CD4-positive, alpha-beta T cell treated with Interleukin-6 at 100 ng/mL for 8 hours (primary cell): ENCODE data around the gene KRTAP10-9.

ENCODE experiments used
- DNase-seq: peaks from one replicate; pipeline ENCODE4 v3.0.0-alpha.2; 2020; ENCODE audit warnings: mixed read lengths, low spot score

KRTAP10-9 gene

DNA sequence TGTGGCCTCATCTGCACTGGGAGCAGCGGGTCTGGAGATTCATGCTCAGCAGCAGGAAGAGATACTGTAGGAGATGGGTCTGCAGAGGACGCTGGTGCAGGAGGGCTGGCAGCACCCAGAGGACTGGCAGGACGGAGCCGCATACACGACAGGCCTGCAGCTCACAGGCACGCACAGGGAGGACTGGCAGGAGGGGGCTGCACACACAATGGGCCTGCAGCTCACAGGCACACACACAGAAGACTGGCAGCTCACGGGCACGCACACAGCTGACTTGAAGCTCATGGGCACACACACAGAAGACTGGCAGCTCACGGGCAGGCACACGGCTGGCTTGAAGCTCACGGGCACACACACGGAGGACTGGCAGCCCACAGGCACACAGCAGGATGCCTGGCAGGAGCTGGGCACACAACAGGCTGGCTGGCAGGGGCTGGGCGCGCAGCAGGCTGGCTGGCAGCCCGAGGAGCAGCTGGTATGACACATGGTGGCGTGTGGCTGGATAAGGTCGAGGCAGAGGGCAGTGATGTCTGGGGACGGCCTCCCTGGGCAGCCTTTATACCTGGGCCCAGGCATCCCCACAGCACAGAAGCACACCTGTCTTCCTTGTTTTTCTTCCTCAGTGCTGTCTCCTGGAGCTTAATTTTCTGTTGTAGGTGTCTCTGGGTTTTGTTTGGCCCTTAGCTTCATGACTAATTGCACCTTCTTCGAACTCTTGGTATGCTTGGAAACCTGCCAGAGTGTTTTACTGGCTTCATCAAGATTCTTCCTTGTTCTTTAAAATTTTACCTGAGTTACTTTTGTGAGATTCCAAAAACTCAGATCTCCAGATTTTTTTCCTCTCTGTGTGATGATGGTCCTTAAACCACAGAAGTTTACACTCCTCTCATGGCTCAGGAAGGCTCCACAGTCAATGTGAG, 39.8 kb downstream of the KRTAP10-9 start, which contains the start of gene KRTAP12-2:
TSS of gene KRTAP12-2 (minus strand) at position 527 of the 920 bp plus-strand sequence. CDS start at position 486, 41 bp downstream.
- no peak for DNase-seq

DNA sequence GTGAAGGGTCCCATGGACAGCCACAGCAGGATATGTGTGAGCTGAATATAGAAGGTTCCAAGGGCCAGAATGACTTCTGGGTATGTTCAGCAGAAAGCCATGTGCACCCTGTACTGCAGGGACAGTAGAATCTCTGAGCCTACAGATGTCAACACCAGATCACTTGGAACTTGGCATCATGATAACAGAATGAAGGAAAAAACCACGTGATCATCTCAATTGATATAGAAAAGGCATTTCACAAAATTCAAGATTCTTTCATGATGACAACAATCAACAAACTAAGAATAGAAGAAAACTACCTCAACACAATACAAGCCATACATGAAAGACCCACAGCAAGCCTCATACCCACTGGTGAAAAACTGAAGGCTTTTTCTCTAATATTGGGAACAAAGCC, 40.7 kb downstream of the KRTAP10-9 start:
- no peak for DNase-seq

DNA sequence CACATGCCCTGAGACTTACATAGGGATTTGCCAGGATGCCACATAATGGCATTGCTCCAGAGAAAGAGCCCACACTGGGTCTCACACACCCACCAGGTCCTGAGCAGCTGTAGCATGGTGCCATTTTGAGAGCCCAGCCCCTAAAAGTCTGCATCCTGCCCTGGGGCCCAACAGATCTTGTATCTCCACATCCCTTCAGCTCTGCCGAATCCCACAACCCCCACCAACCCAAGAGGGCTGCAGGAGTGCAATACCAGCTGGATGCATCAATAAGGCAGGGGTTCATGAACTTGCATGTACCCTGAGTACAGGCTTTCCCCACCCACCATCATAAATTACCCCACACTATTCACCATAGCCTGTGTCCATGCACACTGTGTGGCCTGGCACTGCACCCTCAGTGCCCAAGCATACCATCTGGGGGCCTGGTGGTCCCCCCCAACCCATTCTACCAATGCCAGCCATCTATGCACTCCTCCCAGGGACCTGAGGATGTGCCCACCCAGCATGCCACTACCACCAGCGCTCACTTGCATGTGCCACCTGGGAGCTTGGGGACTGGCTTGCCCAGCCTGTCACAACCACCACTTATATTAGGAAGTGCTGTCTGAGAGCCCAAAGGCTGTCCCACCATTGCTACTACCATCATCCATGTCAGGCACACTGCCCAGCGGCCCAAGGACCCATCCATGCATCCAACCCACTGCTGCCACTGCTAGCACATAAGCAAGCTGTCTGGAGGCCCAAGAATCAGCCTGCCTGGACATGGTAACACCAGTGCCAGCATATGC, 43.9 kb downstream of the KRTAP10-9 start:
- no peak for DNase-seq

DNA sequence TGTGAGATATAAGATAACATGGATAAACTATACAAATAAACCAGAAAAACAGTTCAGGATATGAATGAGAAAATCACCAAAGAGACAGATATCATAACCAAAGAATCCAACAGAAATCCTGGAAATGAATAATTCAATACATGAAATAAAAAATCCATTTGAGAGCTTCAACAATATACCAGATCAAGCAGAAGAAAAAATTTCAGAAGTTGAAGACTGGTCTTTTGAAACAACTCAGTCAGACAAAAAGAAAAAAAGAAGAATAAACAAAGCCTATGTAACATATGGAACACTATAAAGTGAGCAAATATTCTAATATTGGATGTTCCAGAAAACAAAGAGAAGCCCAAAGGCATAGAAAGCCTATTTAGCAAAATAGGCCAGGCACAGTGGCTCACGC, 45.0 kb downstream of the KRTAP10-9 start:
- no peak for DNase-seq

DNA sequence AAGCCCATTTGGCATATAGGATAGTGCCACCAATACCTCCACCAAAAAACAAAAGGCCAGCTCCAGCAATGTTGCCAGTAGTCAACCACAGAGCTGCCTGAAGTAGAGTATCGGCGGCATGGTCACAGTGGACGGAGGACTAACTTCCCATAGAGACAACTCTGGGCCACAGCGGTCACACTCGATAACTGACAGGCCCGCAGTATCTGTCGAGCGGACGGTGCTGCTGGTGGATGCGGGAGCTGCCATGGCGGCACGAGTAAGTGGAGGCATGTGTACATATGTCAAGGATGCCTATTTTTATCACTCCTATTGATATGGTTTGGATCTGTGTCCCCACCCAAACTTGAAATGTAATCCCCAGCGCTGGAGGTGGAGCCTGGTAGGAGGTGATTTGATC, 51.0 kb downstream of the KRTAP10-9 start:
- DNase-seq: no peak
